Stimulated activated CD8-positive, alpha-beta memory T cell treated with anti-CD3 and anti-CD28 coated beads, Interleukin-4, amount 100 ng/mL, for 1 hour (primary cell): Measurements from ENCODE around the gene GLI3.

Experiments used
- DNase-seq, 2 donors: peaks; one replicate each; pipeline ENCODE4 v3.0.0-alpha.2; 2020; ENCODE audit warnings: low read depth in 2 of 2, low spot score in 1 of 2

The GLI3 gene

DNA sequence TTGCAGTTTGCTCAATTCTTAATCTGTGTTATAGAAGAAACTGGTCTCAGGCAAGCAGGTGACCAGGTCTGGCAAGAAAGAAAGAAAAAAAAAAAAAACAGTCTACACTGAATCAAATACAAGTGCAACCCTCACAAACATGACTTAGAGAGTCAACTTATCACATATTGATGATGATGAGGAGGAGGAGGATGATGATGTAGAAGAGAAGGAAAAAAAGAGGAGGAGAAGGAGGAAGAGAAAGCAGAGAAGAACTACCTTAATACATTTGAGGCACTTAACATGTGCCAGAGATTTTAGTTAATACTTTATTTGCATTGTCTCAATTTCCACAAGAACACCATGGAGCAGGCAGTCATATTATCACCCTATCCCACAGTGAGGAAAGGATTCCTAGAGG lies 91.5 kb downstream of the GLI3 start:
- no peak for DNase-seq

GRCh38 chr7:42144604-42145003 lies 92.4 kb downstream of the GLI3 start:
- no peak for DNase-seq

DNA sequence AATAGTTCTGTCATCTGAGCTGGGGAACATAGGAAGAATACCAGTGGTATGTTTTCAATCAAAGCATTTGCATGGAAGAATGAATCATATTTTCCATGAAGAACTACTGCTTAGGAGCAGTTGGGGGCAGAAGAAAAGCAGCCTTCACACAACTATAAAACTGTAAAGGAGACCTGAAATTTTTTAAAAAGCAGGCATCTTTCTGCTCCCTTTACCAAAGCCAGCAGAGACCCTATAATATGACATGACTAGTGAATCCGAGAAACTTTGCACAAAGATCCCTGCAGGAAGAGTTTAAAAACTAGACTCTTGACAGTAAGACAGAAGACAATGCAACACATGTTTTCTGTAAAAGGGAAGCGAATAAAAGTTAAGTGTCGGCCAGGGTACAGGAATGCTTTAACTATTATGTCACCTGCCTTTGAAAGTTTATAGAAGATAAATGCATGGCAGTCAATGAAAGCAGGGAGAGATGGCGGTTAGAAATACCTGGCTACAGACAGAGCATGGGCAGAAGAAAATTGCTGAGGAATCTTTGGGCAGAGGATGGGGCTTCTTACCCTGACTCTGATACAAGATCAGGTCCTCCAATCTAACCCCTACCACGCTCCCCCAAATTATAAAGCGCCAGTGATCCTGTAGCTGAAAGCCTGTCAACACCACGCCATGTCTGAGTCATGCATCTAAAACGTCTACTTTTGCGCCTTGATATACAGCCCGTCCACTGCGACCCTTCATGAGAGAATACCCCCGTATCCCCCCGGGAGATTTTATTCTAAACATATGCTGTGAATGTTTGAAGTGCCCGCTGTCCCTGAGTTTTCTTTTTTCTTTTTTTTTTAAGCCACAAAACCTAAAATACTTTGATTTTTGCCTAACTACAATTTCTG lies 93.1 kb downstream of the GLI3 start:
- no peak for DNase-seq

- DNase-seq, result no peak
Observed at GRCh38 chr7:42142089-42142488, 94.9 kb downstream of the GLI3 start.

- DNase-seq, result no peak
Observed at GRCh38 chr7:42139751-42140150, 97.3 kb downstream of the GLI3 start.

GRCh38 chr7:42138691-42139090 lies 98.3 kb downstream of the GLI3 start:
- DNase-seq, result no peak

GRCh38 chr7:42137941-42138340 lies 99.1 kb downstream of the GLI3 start:
- no peak for DNase-seq

DNA sequence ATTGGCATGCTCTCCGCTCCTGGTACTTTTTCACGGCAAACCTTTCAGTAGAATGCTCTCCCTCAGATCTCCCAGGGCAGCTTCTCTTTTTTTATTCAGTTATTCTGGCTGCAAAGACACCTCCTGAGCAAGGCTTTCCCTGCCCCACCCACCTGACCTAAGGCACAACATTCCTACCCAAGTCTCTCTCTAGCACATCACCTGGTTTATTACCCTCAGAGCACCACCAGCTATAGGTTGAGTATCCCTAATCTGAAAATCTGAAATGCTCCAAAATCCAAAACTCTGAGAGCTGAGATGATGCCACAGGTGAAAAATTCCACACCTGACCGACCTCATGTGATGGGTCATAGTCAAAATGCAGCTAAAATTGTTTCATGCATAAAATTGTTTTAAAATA lies 99.6 kb downstream of the GLI3 start:
- no peak for DNase-seq

DNA sequence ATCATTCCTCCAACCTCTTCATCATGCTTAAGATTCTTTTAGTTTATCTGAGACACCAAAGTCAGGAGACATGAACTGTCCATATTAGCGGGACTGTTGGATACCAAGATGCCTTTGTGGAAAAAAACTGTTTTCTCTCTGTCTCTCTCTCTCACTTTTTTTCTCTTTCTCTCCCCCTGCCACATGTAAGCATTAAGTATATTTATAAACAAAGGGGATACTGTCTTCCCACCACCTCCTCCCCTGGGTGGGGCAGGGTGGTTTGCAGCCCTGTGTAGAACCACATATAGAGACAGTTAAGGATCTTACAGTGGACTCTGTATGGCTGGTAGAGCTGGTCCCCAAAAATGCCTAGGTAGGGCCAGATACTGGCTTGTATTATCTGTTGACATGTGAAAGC lies 101.3 kb downstream of the GLI3 start:
- no peak for DNase-seq

DNA sequence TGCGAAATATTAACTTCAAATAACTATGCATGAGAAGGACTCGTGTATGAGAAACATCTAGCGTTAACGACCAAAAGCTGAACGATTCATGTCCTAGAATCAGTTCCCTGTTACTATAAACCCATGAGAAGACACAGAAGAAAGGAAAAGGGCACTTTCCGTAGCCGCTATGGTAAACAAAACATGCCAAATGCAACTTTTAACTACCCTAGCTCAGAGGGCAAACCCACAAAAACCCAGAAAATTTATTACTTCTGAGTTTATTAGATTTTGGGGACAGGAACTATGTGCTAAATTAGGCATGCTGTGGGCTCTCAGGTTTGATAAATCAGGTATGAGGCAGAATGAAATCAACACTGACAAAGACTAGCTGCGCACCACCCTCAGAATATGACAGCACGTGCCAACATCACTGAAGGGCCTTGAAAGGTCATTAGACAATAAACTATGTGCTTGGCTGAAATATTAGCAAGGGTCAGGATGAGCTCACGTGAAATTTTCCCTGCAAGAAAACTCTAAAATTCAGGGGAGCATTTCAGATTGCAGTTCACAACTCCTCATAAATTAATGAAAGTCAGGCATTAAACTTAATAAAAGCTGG lies 102.6 kb downstream of the GLI3 start:
- DNase-seq, result no peak

DNA sequence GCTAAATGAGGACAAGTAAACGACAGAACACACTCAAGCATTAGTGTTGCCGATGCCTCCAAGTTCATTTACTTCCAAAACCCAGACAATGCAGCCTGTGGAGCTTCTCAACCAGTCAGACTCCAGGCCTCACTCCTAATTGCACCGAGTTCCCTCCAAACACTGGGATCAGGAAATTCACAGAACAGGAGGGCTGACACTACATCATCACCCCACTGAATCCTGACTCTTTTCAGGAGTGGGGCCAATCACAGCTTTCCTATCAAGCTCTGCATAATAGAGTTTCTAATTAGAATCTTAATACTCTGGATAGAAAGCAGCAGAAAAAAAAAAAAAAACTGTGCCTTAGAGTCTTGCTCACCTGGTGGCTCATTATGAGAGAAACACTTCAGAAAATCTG lies 103.7 kb downstream of the GLI3 start:
- no peak for DNase-seq

DNA sequence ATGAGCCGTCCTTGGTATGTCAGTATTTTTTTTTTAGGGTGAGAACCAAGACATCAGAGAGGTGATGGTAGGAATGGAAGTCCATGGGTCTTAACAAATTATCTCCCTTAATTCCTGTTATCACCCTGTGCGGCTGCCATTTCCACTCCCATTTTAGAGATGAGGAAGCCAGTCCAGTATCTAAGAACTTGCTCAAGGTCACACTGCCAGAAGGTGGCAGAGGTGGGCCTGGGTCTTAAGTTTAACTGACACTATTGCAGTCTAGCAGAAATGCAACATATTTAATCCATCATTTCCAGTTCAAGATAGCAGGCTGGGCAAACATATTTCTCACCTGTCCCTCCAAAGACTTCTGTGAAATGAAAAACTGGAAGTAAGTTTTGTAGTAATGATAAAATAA lies 108.3 kb downstream of the GLI3 start:
- no peak for DNase-seq

DNA sequence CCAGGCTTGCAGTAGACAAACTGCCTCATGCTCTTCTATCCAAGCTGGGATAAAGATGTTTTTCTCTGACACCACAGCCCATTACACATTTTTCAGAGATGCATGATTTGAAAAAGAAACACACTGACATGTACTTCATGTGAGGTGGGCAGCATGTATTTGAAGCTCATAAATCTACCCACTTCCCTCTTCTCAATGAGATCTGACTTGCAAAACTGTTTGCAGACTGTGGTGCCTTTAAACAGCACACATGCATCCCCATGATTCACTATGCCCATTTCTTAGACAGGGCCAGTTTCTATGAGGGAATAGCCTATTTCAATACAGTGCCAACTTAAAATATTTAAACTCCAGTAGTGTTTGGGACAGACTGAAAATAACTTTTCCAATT lies 109.8 kb downstream of the GLI3 start:
- no peak for DNase-seq

DNA sequence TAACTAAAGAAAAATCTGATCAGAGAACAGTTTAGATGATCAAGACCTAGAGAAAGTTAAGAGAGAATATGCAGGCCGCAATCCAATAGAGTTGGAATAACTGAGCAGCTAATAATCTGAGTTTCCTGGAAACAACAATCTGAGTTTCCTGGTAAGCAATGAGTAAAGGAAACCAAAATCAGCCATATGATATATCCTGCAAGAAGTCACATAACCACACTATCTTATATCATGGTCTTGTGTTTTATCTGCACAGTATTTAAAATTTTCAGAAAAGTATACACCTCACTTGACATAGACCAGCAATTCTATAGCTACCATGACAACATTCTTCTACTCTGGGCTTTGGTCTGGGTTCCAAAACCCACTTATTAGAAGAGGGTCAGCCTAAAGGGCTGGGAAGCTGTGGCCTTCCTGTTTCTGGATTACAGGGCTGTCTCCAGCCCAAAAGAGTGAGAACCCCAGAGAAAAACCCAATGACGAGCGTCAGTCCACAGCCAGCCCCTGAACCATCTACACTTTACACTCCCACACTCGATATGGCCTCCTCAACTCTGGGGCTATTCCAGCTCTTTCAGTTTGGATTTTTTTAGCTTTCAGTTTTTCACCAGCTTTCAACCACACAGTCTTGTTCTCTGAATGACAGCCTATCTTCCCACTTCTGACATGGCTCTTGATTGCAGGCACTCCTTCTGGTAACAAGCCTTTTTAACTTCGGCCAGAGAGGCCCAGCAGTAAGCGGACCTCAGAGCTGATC lies 110.4 kb downstream of the GLI3 start:
- no peak for DNase-seq

DNA sequence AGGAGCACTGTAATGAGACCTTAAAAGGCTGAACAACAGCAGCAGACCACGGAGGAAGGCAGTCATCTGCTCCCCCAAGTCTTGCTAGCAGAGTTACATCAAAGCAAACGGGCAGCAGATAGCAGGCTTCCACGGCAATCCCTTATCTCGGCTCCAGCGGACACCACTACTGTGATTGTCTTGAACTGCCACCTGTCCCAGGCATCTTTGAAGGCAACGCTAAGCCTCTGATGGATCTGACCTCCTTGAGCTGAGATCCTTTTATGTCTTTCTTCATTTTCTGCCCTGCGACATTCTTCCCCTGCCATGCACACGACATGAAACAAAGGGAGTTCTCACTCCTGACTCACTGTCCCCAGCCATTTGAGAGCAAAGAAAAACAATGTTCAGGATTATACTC lies 111.7 kb downstream of the GLI3 start:
- no peak for DNase-seq

GRCh38 chr7:42123716-42124115 lies 113.3 kb downstream of the GLI3 start:
- no peak for DNase-seq

GRCh38 chr7:42120191-42120590 lies 116.8 kb downstream of the GLI3 start:
- no peak for DNase-seq

GRCh38 chr7:42117201-42117600 lies 119.8 kb downstream of the GLI3 start:
- no peak for DNase-seq

DNA sequence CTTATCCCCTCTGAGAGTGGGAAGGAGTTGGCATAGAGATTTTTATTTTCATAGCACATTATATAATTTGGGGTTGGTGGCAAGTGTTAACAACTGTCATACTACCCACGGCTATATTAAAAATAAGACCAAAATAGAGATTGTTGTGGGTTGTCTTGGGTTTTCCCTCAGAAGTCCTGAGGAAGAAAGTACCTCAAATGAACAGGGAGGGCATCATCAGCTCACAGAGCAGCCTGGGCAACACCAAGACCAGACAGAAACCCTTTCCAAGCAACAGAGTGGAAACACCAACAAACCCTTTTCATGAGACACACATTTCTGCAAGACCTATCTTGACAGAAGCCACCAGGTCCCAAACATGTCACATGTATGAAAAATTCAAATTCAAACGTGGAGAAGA lies 121.2 kb downstream of the GLI3 start:
- no peak for DNase-seq

- no peak for DNase-seq
Observed at GRCh38 chr7:42110333-42110732, 126.7 kb downstream of the GLI3 start.

- DNase-seq, result no peak
Observed at GRCh38 chr7:42108803-42109528, 128.0 kb downstream of the GLI3 start.
